ENCODE measurements around the gene BMP7.

The BMP7 gene

GRCh38 chr20:57118964-57119363, 147.5 kb downstream of the BMP7 start:
- DNase-seq, result no peak
